PC-3 (cell line): ENCODE measurements around the gene ALDH2.
A peak's percentile ranks its signal among the peaks of the same experiment; 100 is the strongest.
"Not testable (repeated sequence)": the region's sequence is repeated elsewhere in the genome, so short reads cannot be mapped to it uniquely, and the experiment has no call there.

Experiments used
- EZH2 ChIP-seq: fragments of 300-600 bp; sonication (generic); IDR thresholded peaks from one replicate; pipeline ENCODE4 v1.6.1; 2017; ENCODE audit warnings: antibody characterized with exemption, mild to moderate bottlenecking, low read length; ENCODE audit not compliant: unreplicated experiment
- EZH2phosphoT487 ChIP-seq: fragments of 300-600 bp; sonication (generic); IDR thresholded peaks from 2 replicates; pipeline ENCODE4 v1.6.1; 2018; ENCODE audit warnings: mild to moderate bottlenecking, antibody characterized with exemption, low read length, borderline replicate concordance
- TF ChIP-seq, protein P1 (sequence below): fragments of 300-600 bp; sonication (generic); conservative IDR thresholded peaks from 2 replicates; pipeline ENCODE4 v1.5.1; 2017; ENCODE audit warnings: antibody characterized with exemption, low read depth, mild to moderate bottlenecking, low read length

DNA sequence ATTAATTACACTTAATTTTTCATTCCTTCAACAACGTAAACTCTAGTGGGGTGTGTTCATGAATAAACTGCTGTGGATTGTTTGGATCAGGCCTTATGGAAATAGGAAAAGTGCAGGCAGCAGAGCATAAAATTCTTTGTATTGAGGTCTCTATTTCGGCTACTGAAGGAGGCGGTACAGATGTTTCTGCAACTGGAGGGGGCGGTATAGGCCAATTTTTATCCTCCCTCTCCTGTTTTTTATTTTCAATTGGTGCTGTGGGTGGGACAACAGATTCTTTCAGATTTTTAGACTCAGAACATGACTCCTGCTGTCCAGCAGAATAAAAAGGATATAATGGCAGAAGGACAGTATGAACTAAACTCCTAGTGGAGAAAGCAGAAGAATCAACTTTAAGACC lies 57.6 kb downstream of the ALDH2 start:
- TF ChIP-seq, protein P1, sequence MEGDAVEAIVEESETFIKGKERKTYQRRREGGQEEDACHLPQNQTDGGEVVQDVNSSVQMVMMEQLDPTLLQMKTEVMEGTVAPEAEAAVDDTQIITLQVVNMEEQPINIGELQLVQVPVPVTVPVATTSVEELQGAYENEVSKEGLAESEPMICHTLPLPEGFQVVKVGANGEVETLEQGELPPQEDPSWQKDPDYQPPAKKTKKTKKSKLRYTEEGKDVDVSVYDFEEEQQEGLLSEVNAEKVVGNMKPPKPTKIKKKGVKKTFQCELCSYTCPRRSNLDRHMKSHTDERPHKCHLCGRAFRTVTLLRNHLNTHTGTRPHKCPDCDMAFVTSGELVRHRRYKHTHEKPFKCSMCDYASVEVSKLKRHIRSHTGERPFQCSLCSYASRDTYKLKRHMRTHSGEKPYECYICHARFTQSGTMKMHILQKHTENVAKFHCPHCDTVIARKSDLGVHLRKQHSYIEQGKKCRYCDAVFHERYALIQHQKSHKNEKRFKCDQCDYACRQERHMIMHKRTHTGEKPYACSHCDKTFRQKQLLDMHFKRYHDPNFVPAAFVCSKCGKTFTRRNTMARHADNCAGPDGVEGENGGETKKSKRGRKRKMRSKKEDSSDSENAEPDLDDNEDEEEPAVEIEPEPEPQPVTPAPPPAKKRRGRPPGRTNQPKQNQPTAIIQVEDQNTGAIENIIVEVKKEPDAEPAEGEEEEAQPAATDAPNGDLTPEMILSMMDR, result peak; percentile 60
- TF ChIP-seq EZH2, EZH2phosphoT487: not testable (repeated sequence)
